Measurements from ENCODE around the gene PBLD. TPM values are rescaled to one million over a fixed set of nuclear protein-coding genes. Genes with fewer than 3 reads are reported as not detected.

PBLD gene
- total RNA-seq, 1 experiment from 2014 or later, result 2.4 TPM

GRCh38 chr10:68331455-68332258 is 1.1 kb downstream of the PBLD start, which contains the start of gene HNRNPH3 (continued):
- TF ChIP-seq E2F1 (CRISPR knock-in tag; IDR thresholded peaks at IDR 0.05) (0 out of 2 replicates have a peak, but pooled peaks have one; percentile 21), TP53 (CRISPR knock-in tag; IDR thresholded peaks at IDR 0.05) (no peak; the same call in 1 of the 2 replicates), RELA (CRISPR knock-in tag; IDR thresholded peaks at IDR 0.05; ENCODE audit: borderline replicate concordance) (no peak; the same call in 1 of the 2 replicates), FOXP4 (CRISPR knock-in tag; IDR thresholded peaks at IDR 0.05) (peak; percentile 6; the same call in 1 of the 2 replicates), PREB (CRISPR knock-in tag; IDR thresholded peaks at IDR 0.05; ENCODE audit: borderline replicate concordance) (no peak), ATF3 (CRISPR knock-in tag; conservative IDR thresholded peaks at IDR 0.05) (no peak), FOXJ3 (CRISPR knock-in tag; IDR thresholded peaks at IDR 0.05; ENCODE audit: borderline replicate concordance) (no peak), ETV6 (CRISPR knock-in tag; IDR thresholded peaks at IDR 0.05) (peak; percentile 95), NFATC4 (CRISPR knock-in tag; IDR thresholded peaks at IDR 0.05) (peak; percentile 37), ZNF263 (CRISPR knock-in tag; IDR thresholded peaks at IDR 0.05; ENCODE audit: low read depth) (no peak), AR (CRISPR knock-in tag; IDR thresholded peaks at IDR 0.05) (no peak; the same call in 1 of the 2 replicates), HMGA2 (CRISPR knock-in tag; IDR thresholded peaks at IDR 0.05) (no peak), MYBL2 (CRISPR knock-in tag; IDR thresholded peaks at IDR 0.05) (peak; percentile 91; the same call in 1 of the 2 replicates), EMX1 (CRISPR knock-in tag; IDR thresholded peaks at IDR 0.05) (0 out of 2 replicates have a peak, but pooled peaks have one; percentile 15)

- peaks cover 37% of the 10 kb centered on the region for H3K4me1 Mint-ChIP-seq
- ChIA-PET POLR2A (interaction anchor here (0.6 to 4.6 kb wide), 11 partner anchors 15 to 469 kb away, joined by 3 to 42 read pairs (median 6); partner anchors contain the start of genes ATOH7 and RUFY2), CTCF (interaction anchor here (1.0 to 2.1 kb wide), 3 partner anchors 18 to 118 kb away, joined by 4 to 16 read pairs (median 4); no protein-coding TSS in a partner anchor)
- H3K36me3 Mint-ChIP-seq, result peaks cover 25% of the 10 kb centered on the region
- H3K9me3 Mint-ChIP-seq, result no peaks in the 10 kb centered on the region
- peak overlapping the region; percentile 99 for H3K27ac Mint-ChIP-seq
- H3K27me3 Mint-ChIP-seq (ENCODE audit: low read depth), result no peaks in the 10 kb centered on the region; the same call in 1 of the 2 replicates
- peak; percentile 66; the same call in 1 of the 2 replicates for TF ChIP-seq ZNF121 (CRISPR knock-in tag; IDR thresholded peaks at IDR 0.05)
- no peak for TF ChIP-seq ZNF512 (CRISPR knock-in tag; IDR thresholded peaks at IDR 0.05; ENCODE audit: borderline replicate concordance)
- ATAC-seq (no peak), DNase-seq (ENCODE audit: low spot score) (no peak)
- H3K4me3 Mint-ChIP-seq, result peak overlapping the region; percentile 99
Measured at GRCh38 chr10:68330852-68331454, 1.8 kb downstream of the PBLD start.

Data from WTC11 (cell line).